Glomerular visceral epithelial cell (primary cell): ENCODE measurements around the gene TEC.
A peak's percentile ranks its signal among the peaks of the same experiment; 100 is the strongest.

ENCODE experiments used
- DNase-seq: peaks from one replicate; pipeline ENCODE4 v3.0.0-alpha.2; 2016; ENCODE audit errors: extremely low spot score

TEC gene

DNA sequence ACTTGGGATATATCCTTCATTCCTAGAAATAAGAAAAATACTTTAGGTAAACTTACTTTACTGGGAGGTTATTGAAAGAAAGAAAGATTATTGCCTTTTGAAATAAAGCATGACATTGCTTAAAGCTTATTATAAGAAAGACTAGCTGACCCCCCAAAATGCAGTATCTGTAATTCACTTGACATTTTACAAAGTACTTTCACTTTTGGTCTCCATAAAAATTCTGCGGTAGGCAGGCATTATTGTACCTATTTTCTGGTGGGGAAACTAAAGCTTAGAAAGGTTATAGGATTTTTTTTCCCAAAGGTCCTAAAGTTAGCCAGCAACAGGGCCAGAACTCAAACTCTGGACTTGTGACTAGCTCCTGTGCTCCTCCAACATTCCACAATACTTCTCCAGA, 105.9 kb downstream of the TEC start:
- DNase-seq: no peak

- DNase-seq: no peak
These were observed 107.5 kb downstream of the TEC start for GRCh38 chr4:48162162-48162561.

DNA sequence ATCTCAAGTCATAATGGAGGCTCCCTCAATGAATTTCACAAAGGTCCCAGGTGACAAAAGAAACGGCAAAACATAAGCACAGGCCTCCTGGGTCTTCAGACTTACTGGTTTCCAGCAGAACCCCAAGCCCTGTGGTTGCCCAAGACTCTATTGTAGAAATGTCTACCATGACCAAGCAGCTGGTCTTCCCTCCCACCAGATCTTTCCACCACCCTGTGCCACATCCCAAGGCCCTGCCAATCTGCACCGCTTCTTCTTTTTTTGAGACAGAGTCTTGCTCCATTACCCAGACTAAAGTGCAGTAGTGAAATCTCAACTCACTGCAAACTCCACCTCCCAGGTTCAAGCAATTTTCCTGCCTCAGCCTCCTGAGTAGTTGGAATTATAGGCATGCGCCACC, 112.4 kb downstream of the TEC start:
- no peak for DNase-seq

DNA sequence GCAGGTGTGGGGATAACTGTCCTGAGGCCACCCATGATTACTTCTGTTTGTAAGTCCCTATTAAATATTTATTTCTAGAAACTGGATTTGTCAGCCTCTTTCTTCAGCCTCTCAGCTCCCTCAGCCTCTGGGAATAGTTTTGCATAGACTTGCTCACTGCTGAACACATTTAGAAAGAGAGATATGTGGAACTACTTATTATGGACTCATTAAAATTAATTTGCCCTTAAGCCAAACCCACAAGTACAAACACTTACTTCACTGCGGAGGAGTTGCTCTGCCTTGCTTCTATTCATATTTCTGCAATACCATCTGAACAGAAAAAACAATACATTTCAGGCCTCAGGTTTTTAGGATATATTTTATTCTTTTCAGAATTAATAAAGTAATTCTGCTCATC, 113.2 kb downstream of the TEC start:
- no peak for DNase-seq

DNA sequence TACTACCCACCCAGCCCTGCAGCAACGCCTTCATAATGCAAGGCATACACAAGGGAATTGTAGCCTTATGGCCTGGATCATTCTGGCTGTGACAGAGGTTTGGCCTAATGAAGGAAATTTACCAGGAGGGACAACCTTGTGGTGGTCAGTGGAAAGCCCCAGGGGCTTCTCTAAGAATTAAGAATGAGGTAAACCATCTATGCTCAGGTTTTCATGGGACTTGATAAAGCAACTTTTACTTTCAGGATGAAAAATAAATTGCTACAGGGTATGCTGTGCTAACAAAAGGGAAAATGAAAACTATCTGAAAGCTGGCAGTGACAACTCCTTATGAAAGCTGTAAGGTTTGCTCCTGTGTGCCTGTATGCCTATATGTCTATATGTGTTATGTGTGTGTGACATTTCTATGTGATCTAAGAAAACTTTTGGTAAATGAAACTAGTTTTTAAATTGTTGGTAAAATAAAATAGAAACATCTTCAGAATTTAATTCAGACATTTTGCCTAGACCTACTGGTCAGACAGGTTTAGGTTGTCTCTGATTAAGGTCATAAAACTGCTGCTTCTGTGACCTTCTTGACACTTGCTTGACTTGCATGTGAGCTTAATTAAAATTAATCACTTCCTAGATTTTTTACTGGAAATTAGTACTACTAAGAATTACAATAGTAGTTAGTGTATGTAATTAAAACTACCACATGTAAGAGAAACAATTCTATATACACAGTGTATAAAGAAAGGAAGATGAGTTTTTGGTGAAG, 115.7 kb downstream of the TEC start:
- no peak for DNase-seq

DNA sequence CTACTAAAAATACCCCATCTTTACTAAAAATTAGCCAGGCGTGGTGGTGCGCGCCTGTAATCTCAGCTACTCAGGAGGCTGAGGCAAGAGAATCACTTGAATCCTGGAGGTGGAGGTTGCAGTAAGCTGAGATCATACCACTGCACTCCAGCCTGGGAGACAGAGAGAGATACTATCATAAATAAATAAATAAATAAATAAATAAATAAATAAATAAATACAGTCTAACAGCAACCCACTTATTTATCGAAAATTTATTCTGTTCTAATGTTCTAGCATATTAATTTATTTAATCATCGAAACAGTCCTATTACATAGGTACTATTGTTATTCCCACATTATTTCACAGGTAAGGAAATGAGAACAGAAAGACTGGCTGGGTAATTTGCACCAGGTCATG, 117.4 kb downstream of the TEC start:
- DNase-seq: no peak

DNA sequence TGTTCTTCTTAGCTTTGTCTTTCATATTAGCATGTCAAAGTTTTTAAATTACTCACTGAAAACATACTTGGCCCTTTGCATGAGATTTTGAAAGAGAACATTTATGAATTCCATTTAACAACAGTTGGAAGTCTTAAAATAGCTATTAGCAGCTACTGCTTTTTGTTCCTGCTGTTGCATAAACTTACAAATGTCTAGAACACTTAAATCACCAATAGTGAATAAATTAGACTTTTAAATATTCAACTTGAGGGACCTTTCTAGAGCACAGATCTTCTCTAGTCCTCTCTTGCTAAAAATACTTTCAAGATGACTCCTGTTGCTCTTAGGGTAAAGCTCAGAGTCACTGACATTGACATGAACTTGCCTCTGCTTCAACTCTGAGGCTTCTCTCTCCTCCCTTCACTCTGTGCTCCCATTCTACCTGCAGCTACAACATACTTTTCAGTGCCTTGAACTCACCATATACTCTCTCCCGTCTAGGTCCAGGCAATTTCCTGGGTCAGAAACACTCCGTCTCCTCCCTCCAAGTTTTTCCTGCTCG, 119.7 kb downstream of the TEC start:
- DNase-seq: no peak

- DNase-seq: no peak
These were observed 122.0 kb downstream of the TEC start for GRCh38 chr4:48147621-48148020.

DNA sequence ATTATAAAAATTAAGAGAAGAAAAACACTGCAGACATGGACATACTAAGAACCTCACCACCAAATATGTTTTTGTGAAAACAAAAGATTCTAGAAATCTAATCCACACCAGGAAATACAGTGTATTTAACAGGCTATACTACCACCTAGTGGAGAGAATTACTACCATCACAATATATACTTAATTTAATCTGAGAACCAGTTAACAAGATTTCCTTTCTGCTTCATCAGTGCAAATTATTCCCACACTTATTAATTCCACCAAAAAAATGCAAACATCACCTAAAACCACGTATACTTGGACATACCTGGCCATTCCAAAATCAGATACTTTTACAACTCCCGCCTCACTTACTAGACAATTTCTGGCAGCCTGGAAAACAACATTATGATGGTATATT, 128.6 kb downstream of the TEC start:
- peak; percentile 44 for DNase-seq

- peak; percentile 44 for DNase-seq
These were observed 129.9 kb downstream of the TEC start for GRCh38 chr4:48139691-48140090.

DNA sequence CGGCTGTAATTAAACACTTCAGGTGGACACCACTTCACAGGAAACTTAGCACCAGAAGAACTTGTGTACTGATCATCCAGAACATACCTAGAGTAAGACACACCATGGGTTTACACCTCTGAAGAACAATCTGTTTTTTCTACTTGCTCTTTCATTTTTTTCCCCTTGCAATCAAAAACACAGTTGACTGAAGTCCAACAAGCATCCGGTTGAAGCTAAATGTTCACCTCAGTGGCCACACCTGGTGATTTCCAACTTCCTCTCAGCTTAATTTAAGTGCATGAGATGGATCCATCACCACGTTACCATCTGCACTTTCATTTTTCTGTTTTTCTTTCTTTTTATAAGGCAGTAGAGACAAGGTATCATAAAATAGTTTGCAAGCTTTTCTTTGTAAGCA, 130.7 kb downstream of the TEC start:
- DNase-seq: no peak

GRCh38 chr4:48138511-48138910, 131.1 kb downstream of the TEC start:
- no peak for DNase-seq

- no peak for DNase-seq
These were observed 131.8 kb downstream of the TEC start for GRCh38 chr4:48137846-48138245.

GRCh38 chr4:48134081-48134480, 135.6 kb downstream of the TEC start, which contains the start of gene TXK:
Gene TXK (minus strand): TSS chr4:48134250. CDS start chr4:48134170, 80 bp downstream.
- DNase-seq: no peak

DNA sequence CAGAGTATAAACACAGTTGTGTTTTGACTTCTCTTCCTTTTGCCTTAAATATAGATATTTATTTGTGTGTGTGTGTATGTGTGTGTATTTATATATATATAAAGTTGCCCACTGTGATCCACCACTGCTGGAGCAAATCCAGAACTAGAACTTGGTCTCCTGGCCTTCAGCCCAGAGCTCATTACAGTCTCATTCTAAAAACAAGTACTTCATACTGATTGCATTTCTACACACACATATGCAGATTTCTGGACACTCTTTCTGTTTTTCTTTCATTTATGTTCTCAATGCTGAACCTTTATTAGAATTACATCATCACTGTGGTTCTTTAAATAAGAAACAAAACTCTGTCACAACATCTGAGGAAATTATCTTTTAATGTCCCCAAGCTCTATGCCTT, 136.0 kb downstream of the TEC start:
- no peak for DNase-seq

DNA sequence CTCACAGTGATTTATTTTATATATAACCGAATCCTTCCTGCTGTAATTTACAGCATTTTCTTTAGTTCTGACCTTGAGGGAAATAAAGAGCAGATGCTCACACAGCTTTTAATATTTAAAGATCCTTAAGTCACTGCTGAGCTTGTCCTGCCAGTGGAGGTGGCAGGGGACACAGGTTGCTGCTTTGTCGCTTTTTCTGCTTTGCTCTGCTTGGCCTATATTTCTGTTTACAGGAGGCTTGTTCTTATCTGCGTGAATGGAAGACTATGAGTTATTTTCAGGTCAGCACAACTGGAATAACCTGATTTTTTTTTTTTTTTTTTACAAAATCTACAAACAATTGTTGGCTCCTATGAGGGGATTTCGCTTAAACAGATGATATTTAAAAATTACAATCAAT, 137.9 kb downstream of the TEC start:
- DNase-seq: no peak

GRCh38 chr4:48130100-48130499, 139.5 kb downstream of the TEC start:
- no peak for DNase-seq

DNA sequence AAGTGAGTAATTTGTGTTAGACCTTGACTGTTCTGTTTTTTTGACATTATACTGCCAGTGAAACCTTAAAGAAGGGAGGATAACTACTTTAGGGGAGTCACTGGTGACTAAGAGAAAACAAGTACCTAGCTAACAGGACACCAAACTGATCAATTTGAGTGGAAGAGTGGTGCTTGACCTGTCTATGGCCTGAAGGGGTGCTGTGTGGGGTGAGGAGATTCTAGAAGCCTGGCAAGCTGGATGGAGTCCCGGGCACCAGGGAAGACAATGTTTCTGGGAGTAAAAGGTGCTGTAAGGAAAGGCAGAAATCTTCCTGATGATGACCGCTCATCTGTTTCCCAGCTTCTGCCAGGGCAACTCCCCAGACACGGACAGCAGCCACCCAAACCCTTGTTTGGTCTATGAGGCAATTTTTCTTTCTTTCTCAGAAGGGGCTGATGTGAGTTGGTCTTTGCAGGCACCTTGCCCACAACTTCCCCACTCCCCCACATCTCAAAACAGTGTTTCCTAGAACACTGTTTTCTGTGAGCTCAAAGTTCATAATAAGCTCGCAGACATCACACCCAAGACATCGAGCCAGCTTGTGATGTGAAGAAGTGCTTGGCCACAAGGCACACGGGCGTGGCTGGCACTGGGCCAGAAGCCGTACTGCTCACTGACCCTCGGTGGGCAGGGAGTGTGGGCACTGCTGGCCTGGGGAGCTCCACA, 140.2 kb downstream of the TEC start:
- peak; percentile 41 for DNase-seq

DNA sequence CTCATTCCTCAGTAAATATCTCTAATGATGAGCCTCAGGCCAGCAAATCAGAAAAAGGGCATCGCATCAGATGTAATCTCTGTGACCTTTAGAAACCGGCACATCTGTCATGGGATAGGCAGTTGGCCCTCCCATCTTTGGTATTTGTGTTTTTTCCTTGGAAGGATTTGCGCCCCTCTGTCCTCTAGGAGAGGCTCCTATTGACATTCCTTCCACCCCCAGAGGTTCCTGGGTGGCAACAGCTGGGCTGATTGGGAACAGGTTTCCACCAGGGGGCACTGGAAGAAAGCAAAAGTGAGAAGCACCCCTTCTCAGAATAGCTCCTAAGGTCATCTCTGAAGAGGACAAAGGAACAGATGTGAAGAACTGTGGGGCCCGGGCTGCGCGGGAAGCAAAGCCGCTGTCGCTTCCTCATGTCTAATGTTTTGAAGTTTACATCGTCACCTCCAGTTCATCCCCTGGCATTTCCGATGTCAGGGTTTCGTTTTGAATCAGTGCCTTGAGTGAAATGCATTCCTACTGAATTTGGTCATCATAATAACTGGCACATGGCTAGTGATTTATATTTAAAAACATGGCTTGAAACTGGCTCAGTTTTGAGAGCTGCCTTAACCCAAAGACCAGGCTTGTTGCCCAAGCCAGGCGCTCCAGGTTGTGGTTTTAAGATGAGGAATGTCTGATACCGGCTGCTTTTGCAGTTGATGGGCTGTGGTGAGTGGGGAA, 141.8 kb downstream of the TEC start:
- peak; percentile 98 for DNase-seq

GRCh38 chr4:48127231-48127630, 142.4 kb downstream of the TEC start:
- DNase-seq: no peak

- no peak for DNase-seq
These were observed 143.0 kb downstream of the TEC start for GRCh38 chr4:48126621-48127020.

DNA sequence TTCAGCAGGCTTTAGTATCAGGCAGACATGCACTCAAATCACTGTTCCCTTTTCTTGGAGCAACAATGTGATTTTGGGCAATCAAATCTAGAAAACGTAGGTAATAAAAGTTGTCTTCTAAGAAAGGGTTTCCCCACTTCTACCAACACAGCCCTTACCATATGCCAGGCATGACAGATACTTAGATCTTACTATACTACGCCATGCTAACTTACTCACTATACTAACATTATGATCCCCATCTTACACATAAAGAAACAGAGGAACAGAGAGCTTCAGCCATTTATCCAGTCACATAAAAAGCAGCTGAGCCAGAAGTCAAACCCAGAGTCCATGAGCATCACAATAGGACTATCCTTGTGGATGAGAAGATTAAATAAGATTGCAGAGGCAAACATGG, 144.8 kb downstream of the TEC start:
- no peak for DNase-seq

GRCh38 chr4:48122756-48123155, 146.9 kb downstream of the TEC start:
- no peak for DNase-seq
